Vagina (tissue), 2 donors: ENCODE measurements around the gene MGMT. TPM values are rescaled to one million over a fixed set of nuclear protein-coding genes. Genes with fewer than 3 reads are reported as not detected.

Source experiments
- DNase-seq, 2 donors: peaks; one replicate each; pipeline ENCODE4 v3.0.0-alpha.2; 2017; ENCODE audit errors: extremely low spot score in 2 of 2
- H3K27ac ChIP-seq: fragments of 200-600 bp; sonication (generic); one replicate; pipeline ENCODE4 v1.5.1; 2019
- H3K27me3 ChIP-seq: fragments of 200-600 bp; sonication (generic); one replicate; pipeline ENCODE4 v1.5.1; 2019
- H3K36me3 ChIP-seq, 2 donors: fragments of 200-600 bp; sonication (generic); one replicate each; pipeline ENCODE4 v1.5.1; 2017 to 2019
- H3K4me1 ChIP-seq: fragments of 200-600 bp; sonication (generic); one replicate; pipeline ENCODE4 v1.5.1; 2019
- H3K4me3 ChIP-seq, 2 donors: fragments of 200-600 bp; sonication (generic); 1 replicate in 1 of 2; 2 replicates in 1 of 2; pipeline ENCODE4 v1.5.1; 2016 to 2019
- H3K9me3 ChIP-seq: fragments of 200-600 bp; sonication (generic); one replicate; pipeline ENCODE4 v1.5.1; 2019
- CTCF ChIP-seq, 3 experiments: fragments of 450-650 bp in 2 of 3; fragments of 200-600 bp in 1 of 3; sonication (generic) in 1 of 3; IDR thresholded peaks; one replicate each; pipeline ENCODE4 v1.5.1; 2017 to 2019; ENCODE audit warnings: antibody characterized with exemption in 3 of 3, mild to moderate bottlenecking in 2 of 3, moderate library complexity in 2 of 3
- POLR2A ChIP-seq, 2 donors: fragments of 450-650 bp; IDR thresholded peaks; one replicate each; pipeline ENCODE4 v1.6.1; 2017; ENCODE audit warnings: antibody characterized with exemption in 2 of 2, mild to moderate bottlenecking in 2 of 2, moderate library complexity in 2 of 2
- POLR2AphosphoS5 ChIP-seq, 2 donors: sonication (generic); formaldehyde crosslinking; IDR thresholded peaks; one replicate each; pipeline ENCODE4 v1.9.0; 2017; ENCODE audit warnings: antibody characterized with exemption in 2 of 2, mild to moderate bottlenecking in 2 of 2, low read depth in 1 of 2; ENCODE audit not compliant: insufficient read depth in 1 of 2
- intact Hi-C: fragments of 100-400 bp; cut with DNase I; formaldehyde crosslinking; loops from one replicate; pipeline ENCODE4 v1.15.1; 2023
- total RNA-seq: library from RNA; depleted of rRNA; stranded (reverse); fragments of >200 nt; gene quantifications from one replicate; pipeline ENCODE4 v1.2.3, GENCODE V29; 2016

MGMT gene
- total RNA-seq, 1 donor from 2014 or later: 16.0 TPM

GRCh38 chr10:129608653-129609052 is 141.6 kb downstream of the MGMT start:
- no peaks in the 10 kb centered on the region for H3K36me3 ChIP-seq
- H3K27ac ChIP-seq: no peak overlapping the region
- H3K9me3 ChIP-seq: no peaks in the 10 kb centered on the region
- no peaks in the 10 kb centered on the region for H3K27me3 ChIP-seq
- no peaks in the 10 kb centered on the region for H3K4me1 ChIP-seq
- intact Hi-C loops: no loop called here
- TF ChIP-seq POLR2AphosphoS5 (IDR thresholded peaks at IDR 0.05; ENCODE audit: insufficient read depth in 1 of 2, low read depth in 1 of 2) (no peak), POLR2A (IDR thresholded peaks at IDR 0.05) (no peak)
- no peak for DNase-seq
- H3K4me3 ChIP-seq: no peak overlapping the region

GRCh38 chr10:129609551-129609950 is 142.5 kb downstream of the MGMT start:
- H3K36me3 ChIP-seq: no peaks in the 10 kb centered on the region

GRCh38 chr10:129612481-129613109 is 145.6 kb downstream of the MGMT start:
- Histone ChIP-seq H3K4me3 (no peak overlapping the region), H3K4me1 (no peaks in the 10 kb centered on the region), H3K9me3 (no peaks in the 10 kb centered on the region), H3K36me3 (no peaks in the 10 kb centered on the region), H3K27me3 (no peaks in the 10 kb centered on the region), H3K27ac (no peak overlapping the region)
- TF ChIP-seq CTCF (IDR thresholded peaks at IDR 0.05) (no peak), POLR2A (IDR thresholded peaks at IDR 0.05) (no peak), POLR2AphosphoS5 (IDR thresholded peaks at IDR 0.05; ENCODE audit: insufficient read depth in 1 of 2, low read depth in 1 of 2) (no peak)
- intact Hi-C loops: no loop called here
- DNase-seq: peak in 1 of 2 donors; percentile 40

More at GRCh38 chr10:129609551-129609950, 142.5 kb downstream of the MGMT start:
- Histone ChIP-seq H3K9me3 (no peaks in the 10 kb centered on the region), H3K27ac (no peak overlapping the region), H3K4me3 (no peak overlapping the region), H3K4me1 (no peaks in the 10 kb centered on the region), H3K27me3 (no peaks in the 10 kb centered on the region)
- intact Hi-C loops: no loop called here
- peak in 1 of 2 donors; percentile 27 for DNase-seq
- TF ChIP-seq POLR2AphosphoS5 (IDR thresholded peaks at IDR 0.05; ENCODE audit: insufficient read depth in 1 of 2, low read depth in 1 of 2): no peak
- no peak for TF ChIP-seq CTCF (IDR thresholded peaks at IDR 0.05)
- no peak for TF ChIP-seq POLR2A (IDR thresholded peaks at IDR 0.05)

- Histone ChIP-seq H3K27ac (no peak overlapping the region), H3K36me3 (no peaks in the 10 kb centered on the region), H3K27me3 (no peaks in the 10 kb centered on the region), H3K4me1 (no peaks in the 10 kb centered on the region), H3K4me3 (no peak overlapping the region), H3K9me3 (no peaks in the 10 kb centered on the region)
- intact Hi-C loops: no loop called here
- TF ChIP-seq POLR2A (IDR thresholded peaks at IDR 0.05) (no peak), POLR2AphosphoS5 (IDR thresholded peaks at IDR 0.05; ENCODE audit: insufficient read depth in 1 of 2, low read depth in 1 of 2) (no peak), CTCF (IDR thresholded peaks at IDR 0.05) (no peak)
- peak in 1 of 2 donors; percentile 52 for DNase-seq
Measured at GRCh38 chr10:129613377-129613980, 146.4 kb downstream of the MGMT start.

GRCh38 chr10:129614341-129614740 is 147.3 kb downstream of the MGMT start:
- H3K9me3 ChIP-seq: no peaks in the 10 kb centered on the region
- TF ChIP-seq CTCF (IDR thresholded peaks at IDR 0.05) (no peak), POLR2A (IDR thresholded peaks at IDR 0.05) (no peak), POLR2AphosphoS5 (IDR thresholded peaks at IDR 0.05; ENCODE audit: insufficient read depth in 1 of 2, low read depth in 1 of 2) (no peak)
- H3K36me3 ChIP-seq: no peaks in the 10 kb centered on the region
- intact Hi-C loops: no loop called here
- no peak overlapping the region for H3K27ac ChIP-seq
- peak in 1 of 2 donors; percentile 34 for DNase-seq
- no peaks in the 10 kb centered on the region for H3K4me1 ChIP-seq
- no peak overlapping the region for H3K4me3 ChIP-seq
- no peaks in the 10 kb centered on the region for H3K27me3 ChIP-seq
